Measurements from ENCODE around the gene NRARP. TPM values are rescaled to one million over a fixed set of nuclear protein-coding genes. Genes with fewer than 3 reads are reported as not detected.

NRARP gene
- total RNA-seq, 1 donor from 2014 or later = 170 TPM

GRCh38 chr9:137303893-137304382 lies 1.9 kb upstream of the NRARP start:
- Mint-ChIP-seq H3K27me3 (ENCODE audit: unreplicated experiment) (peaks cover 4% of the 10 kb centered on the region), H3K36me3 (ENCODE audit: low read depth, unreplicated experiment) (peaks cover 10% of the 10 kb centered on the region), H3K4me1 (ENCODE audit: unreplicated experiment) (peaks cover 28% of the 10 kb centered on the region), H3K9me3 (ENCODE audit: unreplicated experiment) (no peaks in the 10 kb centered on the region), H3K27ac (ENCODE audit: unreplicated experiment) (no peak overlapping the region), H3K4me3 (ENCODE audit: unreplicated experiment) (no peak overlapping the region)
- DNase-seq (ENCODE audit: low spot score) = no peak
- TF ChIP-seq, protein P1, sequence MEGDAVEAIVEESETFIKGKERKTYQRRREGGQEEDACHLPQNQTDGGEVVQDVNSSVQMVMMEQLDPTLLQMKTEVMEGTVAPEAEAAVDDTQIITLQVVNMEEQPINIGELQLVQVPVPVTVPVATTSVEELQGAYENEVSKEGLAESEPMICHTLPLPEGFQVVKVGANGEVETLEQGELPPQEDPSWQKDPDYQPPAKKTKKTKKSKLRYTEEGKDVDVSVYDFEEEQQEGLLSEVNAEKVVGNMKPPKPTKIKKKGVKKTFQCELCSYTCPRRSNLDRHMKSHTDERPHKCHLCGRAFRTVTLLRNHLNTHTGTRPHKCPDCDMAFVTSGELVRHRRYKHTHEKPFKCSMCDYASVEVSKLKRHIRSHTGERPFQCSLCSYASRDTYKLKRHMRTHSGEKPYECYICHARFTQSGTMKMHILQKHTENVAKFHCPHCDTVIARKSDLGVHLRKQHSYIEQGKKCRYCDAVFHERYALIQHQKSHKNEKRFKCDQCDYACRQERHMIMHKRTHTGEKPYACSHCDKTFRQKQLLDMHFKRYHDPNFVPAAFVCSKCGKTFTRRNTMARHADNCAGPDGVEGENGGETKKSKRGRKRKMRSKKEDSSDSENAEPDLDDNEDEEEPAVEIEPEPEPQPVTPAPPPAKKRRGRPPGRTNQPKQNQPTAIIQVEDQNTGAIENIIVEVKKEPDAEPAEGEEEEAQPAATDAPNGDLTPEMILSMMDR (IDR thresholded peaks at IDR 0.05; ENCODE audit: unreplicated experiment) = no peak

GRCh38 chr9:137303151-137303892 lies 1.3 kb upstream of the NRARP start:
- peak; percentile 30 for DNase-seq (ENCODE audit: low spot score)
- H3K27ac Mint-ChIP-seq (ENCODE audit: unreplicated experiment) = peak overlapping the region; percentile 82
- no peaks in the 10 kb centered on the region for H3K9me3 Mint-ChIP-seq (ENCODE audit: unreplicated experiment)
- peaks cover 14% of the 10 kb centered on the region for H3K36me3 Mint-ChIP-seq (ENCODE audit: low read depth, unreplicated experiment)
- peaks cover 32% of the 10 kb centered on the region for H3K4me1 Mint-ChIP-seq (ENCODE audit: unreplicated experiment)
- TF ChIP-seq, protein P1 (IDR thresholded peaks at IDR 0.05; ENCODE audit: unreplicated experiment) = no peak
- peak overlapping the region; percentile 83 for H3K4me3 Mint-ChIP-seq (ENCODE audit: unreplicated experiment)
- H3K27me3 Mint-ChIP-seq (ENCODE audit: unreplicated experiment) = peaks cover 2% of the 10 kb centered on the region

GRCh38 chr9:137302449-137303150 lies 529 bp upstream of the NRARP start:
- H3K4me1 Mint-ChIP-seq (ENCODE audit: unreplicated experiment) = peaks cover 35% of the 10 kb centered on the region
- no peak for DNase-seq (ENCODE audit: low spot score)
- H3K9me3 Mint-ChIP-seq (ENCODE audit: unreplicated experiment) = no peaks in the 10 kb centered on the region
- peaks cover 14% of the 10 kb centered on the region for H3K36me3 Mint-ChIP-seq (ENCODE audit: low read depth, unreplicated experiment)
- peaks cover 2% of the 10 kb centered on the region for H3K27me3 Mint-ChIP-seq (ENCODE audit: unreplicated experiment)
- H3K27ac Mint-ChIP-seq (ENCODE audit: unreplicated experiment) = peak overlapping the region; percentile 82
- TF ChIP-seq, protein P1 (IDR thresholded peaks at IDR 0.05; ENCODE audit: unreplicated experiment) = peak; percentile 77
- peak overlapping the region; percentile 83 for H3K4me3 Mint-ChIP-seq (ENCODE audit: unreplicated experiment)

- H3K27ac Mint-ChIP-seq (ENCODE audit: unreplicated experiment) = peak overlapping the region; percentile 93
- peak; percentile 61 for DNase-seq (ENCODE audit: low spot score)
- TF ChIP-seq, protein P1 (IDR thresholded peaks at IDR 0.05; ENCODE audit: unreplicated experiment) = no peak
- peak overlapping the region; percentile 99 for H3K4me3 Mint-ChIP-seq (ENCODE audit: unreplicated experiment)
- H3K9me3 Mint-ChIP-seq (ENCODE audit: unreplicated experiment) = no peaks in the 10 kb centered on the region
- peaks cover 14% of the 10 kb centered on the region for H3K36me3 Mint-ChIP-seq (ENCODE audit: low read depth, unreplicated experiment)
- H3K4me1 Mint-ChIP-seq (ENCODE audit: unreplicated experiment) = peaks cover 41% of the 10 kb centered on the region
- H3K27me3 Mint-ChIP-seq (ENCODE audit: unreplicated experiment) = peaks cover 2% of the 10 kb centered on the region
Observed at GRCh38 chr9:137301081-137301947, 757 bp downstream of the NRARP start.
